ENCODE results near the gene TUG1.

The TUG1 gene

DNA sequence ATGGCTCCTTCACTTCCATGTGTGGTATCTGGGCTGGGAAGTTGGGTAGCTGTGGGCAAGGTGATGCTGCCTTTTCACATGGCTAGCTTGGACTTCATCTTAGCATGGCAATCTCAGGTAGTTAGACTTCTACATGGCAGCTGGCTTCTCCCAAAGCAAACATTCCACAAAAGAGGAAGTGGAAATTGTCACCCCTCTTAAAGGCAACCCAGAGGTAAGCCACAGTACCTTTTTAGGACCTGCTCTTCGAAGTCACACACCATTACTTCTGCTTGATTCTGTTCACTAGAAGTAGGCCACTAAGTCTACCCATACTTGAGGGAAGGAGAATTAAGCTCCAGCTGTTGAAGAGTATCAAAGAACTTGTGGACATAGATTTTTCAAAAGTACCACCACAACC lies 25.9 kb downstream of the TUG1 start:
- no peaks in the 10 kb centered on the region for H3K79me2 ChIP-seq (ENCODE audit: insufficient read depth, low read length)
- no peak overlapping the region for H3K4me3 ChIP-seq (ENCODE audit: low read length, poor library complexity, severe bottlenecking)
- no peaks in the 10 kb centered on the region for H3K9me2 ChIP-seq (replicated peaks; ENCODE audit: low read depth, low read length)
- TF ChIP-seq, protein P1, sequence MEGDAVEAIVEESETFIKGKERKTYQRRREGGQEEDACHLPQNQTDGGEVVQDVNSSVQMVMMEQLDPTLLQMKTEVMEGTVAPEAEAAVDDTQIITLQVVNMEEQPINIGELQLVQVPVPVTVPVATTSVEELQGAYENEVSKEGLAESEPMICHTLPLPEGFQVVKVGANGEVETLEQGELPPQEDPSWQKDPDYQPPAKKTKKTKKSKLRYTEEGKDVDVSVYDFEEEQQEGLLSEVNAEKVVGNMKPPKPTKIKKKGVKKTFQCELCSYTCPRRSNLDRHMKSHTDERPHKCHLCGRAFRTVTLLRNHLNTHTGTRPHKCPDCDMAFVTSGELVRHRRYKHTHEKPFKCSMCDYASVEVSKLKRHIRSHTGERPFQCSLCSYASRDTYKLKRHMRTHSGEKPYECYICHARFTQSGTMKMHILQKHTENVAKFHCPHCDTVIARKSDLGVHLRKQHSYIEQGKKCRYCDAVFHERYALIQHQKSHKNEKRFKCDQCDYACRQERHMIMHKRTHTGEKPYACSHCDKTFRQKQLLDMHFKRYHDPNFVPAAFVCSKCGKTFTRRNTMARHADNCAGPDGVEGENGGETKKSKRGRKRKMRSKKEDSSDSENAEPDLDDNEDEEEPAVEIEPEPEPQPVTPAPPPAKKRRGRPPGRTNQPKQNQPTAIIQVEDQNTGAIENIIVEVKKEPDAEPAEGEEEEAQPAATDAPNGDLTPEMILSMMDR (conservative IDR thresholded peaks at IDR 0.05; ENCODE audit: low read length) = no peak
- TF ChIP-seq EZH2phosphoT487 (IDR thresholded peaks at IDR 0.05; ENCODE audit: borderline replicate concordance) = no peak
- no peak overlapping the region for H3K9ac ChIP-seq (ENCODE audit: low read depth, low read length, poor library complexity, severe bottlenecking)
- no peaks in the 10 kb centered on the region for H3K9me3 ChIP-seq (ENCODE audit: insufficient read depth, low read depth, low read length)
- no peaks in the 10 kb centered on the region for H3K27me3 ChIP-seq (ENCODE audit: insufficient read depth, low read length, poor library complexity, severe bottlenecking)
- H3F3A ChIP-seq (ENCODE audit: low read depth) = no peaks in the 10 kb centered on the region
- no peak overlapping the region for H3K4me2 ChIP-seq (ENCODE audit: low read depth, low read length, poor library complexity, severe bottlenecking)
- no peaks in the 10 kb centered on the region for H3K4me1 ChIP-seq (ENCODE audit: insufficient read depth, low read length, poor library complexity, severe bottlenecking)
- H2AFZ ChIP-seq (ENCODE audit: low read length) = no peak overlapping the region
- no peaks in the 10 kb centered on the region for H3K36me3 ChIP-seq (ENCODE audit: insufficient read depth, low read length)
- no peaks in the 10 kb centered on the region for H4K20me1 ChIP-seq (ENCODE audit: insufficient read depth, low read length, poor library complexity, severe bottlenecking)

DNA sequence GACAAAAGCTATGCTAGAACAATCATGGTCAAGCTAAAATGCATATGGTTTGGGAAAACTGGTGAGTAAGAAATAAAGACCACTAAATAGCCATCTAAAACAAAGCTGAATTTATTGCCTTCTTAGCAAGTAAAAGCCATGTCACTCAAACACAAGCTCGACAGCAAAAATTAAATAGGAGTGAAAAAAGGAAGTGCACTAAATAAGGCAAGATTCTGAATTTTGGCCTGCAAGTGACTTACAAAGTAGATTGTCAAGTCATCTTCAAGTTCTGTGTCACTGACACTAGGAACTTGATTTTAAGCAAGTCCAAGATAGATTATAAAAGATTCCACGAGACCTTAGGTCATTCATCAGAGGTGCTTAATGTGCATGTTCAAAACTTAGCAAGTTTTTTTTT lies 27.4 kb downstream of the TUG1 start:
- H3K79me2 ChIP-seq (ENCODE audit: insufficient read depth, low read length) = no peaks in the 10 kb centered on the region
- no peaks in the 10 kb centered on the region for H3K36me3 ChIP-seq (ENCODE audit: insufficient read depth, low read length)
- no peak overlapping the region for H3K4me3 ChIP-seq (ENCODE audit: low read length, poor library complexity, severe bottlenecking)
- no peaks in the 10 kb centered on the region for H3F3A ChIP-seq (ENCODE audit: low read depth)
- H4K20me1 ChIP-seq (ENCODE audit: insufficient read depth, low read length, poor library complexity, severe bottlenecking) = no peaks in the 10 kb centered on the region
- H3K9ac ChIP-seq (ENCODE audit: low read depth, low read length, poor library complexity, severe bottlenecking) = no peak overlapping the region
- no peaks in the 10 kb centered on the region for H3K27me3 ChIP-seq (ENCODE audit: insufficient read depth, low read length, poor library complexity, severe bottlenecking)
- no peak overlapping the region for H3K4me2 ChIP-seq (ENCODE audit: low read depth, low read length, poor library complexity, severe bottlenecking)
- H2AFZ ChIP-seq (ENCODE audit: low read length) = no peak overlapping the region
- no peaks in the 10 kb centered on the region for H3K4me1 ChIP-seq (ENCODE audit: insufficient read depth, low read length, poor library complexity, severe bottlenecking)
- no peak for TF ChIP-seq EZH2phosphoT487 (IDR thresholded peaks at IDR 0.05; ENCODE audit: borderline replicate concordance)
- TF ChIP-seq, protein P1 (conservative IDR thresholded peaks at IDR 0.05; ENCODE audit: low read length) = no peak
- H3K9me3 ChIP-seq (ENCODE audit: insufficient read depth, low read depth, low read length) = no peaks in the 10 kb centered on the region
- no peaks in the 10 kb centered on the region for H3K9me2 ChIP-seq (replicated peaks; ENCODE audit: low read depth, low read length)

GRCh38 chr22:30998329-30998728 lies 29.3 kb downstream of the TUG1 start:
- H3K4me1 ChIP-seq (ENCODE audit: insufficient read depth, low read length, poor library complexity, severe bottlenecking) = no peaks in the 10 kb centered on the region
- no peak overlapping the region for H2AFZ ChIP-seq (ENCODE audit: low read length)
- H3K4me3 ChIP-seq (ENCODE audit: low read length, poor library complexity, severe bottlenecking) = no peak overlapping the region
- no peak overlapping the region for H3K9ac ChIP-seq (ENCODE audit: low read depth, low read length, poor library complexity, severe bottlenecking)
- H3K27me3 ChIP-seq (ENCODE audit: insufficient read depth, low read length, poor library complexity, severe bottlenecking) = no peaks in the 10 kb centered on the region
- H3K4me2 ChIP-seq (ENCODE audit: low read depth, low read length, poor library complexity, severe bottlenecking) = no peak overlapping the region
- no peaks in the 10 kb centered on the region for H3K36me3 ChIP-seq (ENCODE audit: insufficient read depth, low read length)
- H4K20me1 ChIP-seq (ENCODE audit: insufficient read depth, low read length, poor library complexity, severe bottlenecking) = no peaks in the 10 kb centered on the region
- H3K9me2 ChIP-seq (replicated peaks; ENCODE audit: low read depth, low read length) = no peaks in the 10 kb centered on the region
- H3F3A ChIP-seq (ENCODE audit: low read depth) = no peaks in the 10 kb centered on the region
- no peaks in the 10 kb centered on the region for H3K79me2 ChIP-seq (ENCODE audit: insufficient read depth, low read length)
- H3K9me3 ChIP-seq (ENCODE audit: insufficient read depth, low read depth, low read length) = no peaks in the 10 kb centered on the region
- TF ChIP-seq, protein P1 (conservative IDR thresholded peaks at IDR 0.05; ENCODE audit: low read length) = no peak
- TF ChIP-seq EZH2phosphoT487 (IDR thresholded peaks at IDR 0.05; ENCODE audit: borderline replicate concordance) = no peak
